Amniotic epithelial cell (primary cell): ENCODE measurements around the gene DNMT3L.
"Not testable (repeated sequence)": the region's sequence is repeated elsewhere in the genome, so short reads cannot be mapped to it uniquely, and the experiment has no call there.

Experiments used
- DNase-seq: peaks from one replicate; pipeline ENCODE4 v3.0.0-alpha.2; 2010; ENCODE audit warnings: low read depth

Gene DNMT3L

DNA sequence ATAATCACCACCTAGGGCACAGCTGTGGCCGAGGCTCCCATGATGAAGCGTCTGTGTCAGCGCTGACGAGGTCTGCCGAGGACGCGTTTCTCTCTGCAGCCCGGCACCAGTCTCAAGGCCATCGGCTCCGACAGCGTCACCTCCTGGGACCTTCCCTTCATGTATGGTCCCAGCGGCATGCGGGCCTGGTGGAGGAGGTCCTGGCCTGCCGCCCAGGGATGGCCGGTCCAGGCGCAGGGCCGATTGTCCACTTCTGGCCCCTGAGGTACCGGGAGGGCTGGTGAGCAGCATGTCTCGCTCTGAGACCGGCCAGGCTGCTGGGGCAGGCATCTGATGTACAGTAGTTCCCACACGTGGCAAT lies 64.6 kb downstream of the DNMT3L start:
- not testable (repeated sequence) for DNase-seq
